ENCODE measurements around the gene MITF. TPM values are rescaled to one million over a fixed set of nuclear protein-coding genes. Genes with fewer than 3 reads are reported as not detected.

MITF gene
- total and polyA plus RNA-seq, 2 of the 4 experiments (the other 2 are of a cell fraction) = 6.5 to 16.7 TPM

DNA sequence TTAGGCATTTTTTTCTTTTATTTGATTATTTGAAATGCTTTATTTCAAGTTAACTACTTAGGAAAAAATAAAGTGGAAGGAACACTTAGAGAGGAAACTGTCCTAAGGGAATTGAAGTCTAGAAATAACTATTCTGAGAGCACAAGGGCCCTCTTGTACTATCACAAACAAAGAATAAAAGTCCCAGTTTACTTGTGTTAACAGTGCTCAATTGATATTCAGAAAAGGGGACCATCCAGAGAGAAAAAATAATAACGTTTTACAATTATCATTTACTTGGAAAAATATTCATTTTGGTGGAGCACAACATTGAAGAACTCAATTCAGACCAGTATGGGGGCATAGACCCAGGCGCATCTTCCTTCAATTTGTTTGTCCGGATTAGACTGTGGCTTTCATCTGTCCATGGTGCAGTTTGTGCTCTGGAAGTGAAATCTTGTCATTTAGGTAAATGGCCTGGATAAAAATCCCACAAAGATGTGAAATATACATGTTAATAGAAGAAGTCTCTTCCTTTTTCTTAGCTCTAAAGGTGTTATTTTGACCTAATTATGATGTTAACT, 205.7 kb downstream of the MITF start:
- DNase-seq (no peak), ATAC-seq (ENCODE audit: low read depth) (no peak)
- Histone ChIP-seq H2AK5ac (ENCODE audit: low read depth, low read length) (peak overlapping the region; percentile 64; the same call in 1 of the 2 replicates), H4K5ac (ENCODE audit: low read depth, low read length) (no peak overlapping the region), H4K91ac (ENCODE audit: insufficient read depth, low read depth, low read length) (peak overlapping the region; percentile 55), H3K9me3 (ENCODE audit: control insufficient read depth, insufficient read depth, low read length) (no peaks in the 10 kb centered on the region), H2BK15ac (ENCODE audit: low read depth, low read length) (no peak overlapping the region), H4K20me1 (ENCODE audit: insufficient read depth, low read length) (no peaks in the 10 kb centered on the region), H3K9ac (ENCODE audit: low read depth, low read length) (no peak overlapping the region), H3K27ac (ENCODE audit: insufficient read depth, low read length) (no peak overlapping the region), H3K9me1 (ENCODE audit: insufficient read depth, low read length) (peaks cover 4% of the 10 kb centered on the region), H2BK120ac (ENCODE audit: low read depth, low read length) (no peak overlapping the region), H2BK20ac (ENCODE audit: low read depth, low read length) (no peak overlapping the region; the same call in 1 of the 2 replicates), H3K4me2 (ENCODE audit: low read depth, low read length) (no peak overlapping the region), H3K27me3 (ENCODE audit: control insufficient read depth, insufficient read depth, low read length) (no peaks in the 10 kb centered on the region), H3K4me1 (ENCODE audit: control insufficient read depth, insufficient read depth, low read length) (peaks cover 10% of the 10 kb centered on the region), H2AFZ (replicated peaks; ENCODE audit: low read length, poor library complexity) (no peak overlapping the region), H3K14ac (replicated peaks; ENCODE audit: low read depth, low read length) (no peak overlapping the region), H3K23ac (ENCODE audit: low read depth, low read length) (no peak overlapping the region), H3K4ac (ENCODE audit: low read depth, low read length) (no peak overlapping the region), H2AK9ac (replicated peaks; ENCODE audit: low read depth, low read length, poor library complexity) (no peak overlapping the region), H2BK5ac (ENCODE audit: low read depth, low read length, poor library complexity, severe bottlenecking) (peak overlapping the region; percentile 14), H3K4me3 (ENCODE audit: insufficient read depth, low read depth, low read length) (no peak overlapping the region), H3K79me1 (ENCODE audit: low read depth in 1 of 2, low read length in 2 of 2) (peaks cover 0 to 12% of the 10 kb centered on the region in 2 experiments; a peak in 2 of 4 replicates), H3K36me3 (ENCODE audit: control insufficient read depth, insufficient read depth, low read length) (peaks cover 11% of the 10 kb centered on the region), H3K56ac (ENCODE audit: extremely low read depth, insufficient read depth, low read length) (no peak overlapping the region), H4K8ac (ENCODE audit: low read depth in 2 of 2, low read length in 2 of 2) (peak overlapping the region in 1 of 2 experiments; percentile 17; a peak in 1 of 4 replicates), H3K18ac (ENCODE audit: low read depth, low read length) (peak overlapping the region; percentile 50; the same call in 1 of the 2 replicates)
- no peak for TF ChIP-seq MAFK (IDR thresholded peaks at IDR 0.05; ENCODE audit: low read depth, low read length)
- TF ChIP-seq POLR2A (IDR thresholded peaks at IDR 0.05; ENCODE audit: low read depth, low read length) = no peak
- no peak for TF ChIP-seq MAZ (IDR thresholded peaks at IDR 0.05; ENCODE audit: borderline replicate concordance, low read depth, low read length)
- TF ChIP-seq, protein P1, sequence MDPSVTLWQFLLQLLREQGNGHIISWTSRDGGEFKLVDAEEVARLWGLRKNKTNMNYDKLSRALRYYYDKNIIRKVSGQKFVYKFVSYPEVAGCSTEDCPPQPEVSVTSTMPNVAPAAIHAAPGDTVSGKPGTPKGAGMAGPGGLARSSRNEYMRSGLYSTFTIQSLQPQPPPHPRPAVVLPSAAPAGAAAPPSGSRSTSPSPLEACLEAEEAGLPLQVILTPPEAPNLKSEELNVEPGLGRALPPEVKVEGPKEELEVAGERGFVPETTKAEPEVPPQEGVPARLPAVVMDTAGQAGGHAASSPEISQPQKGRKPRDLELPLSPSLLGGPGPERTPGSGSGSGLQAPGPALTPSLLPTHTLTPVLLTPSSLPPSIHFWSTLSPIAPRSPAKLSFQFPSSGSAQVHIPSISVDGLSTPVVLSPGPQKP (IDR thresholded peaks at IDR 0.05; ENCODE audit: borderline replicate concordance, low read depth, low read length) = no peak
- no peak for TF ChIP-seq RFX5 (IDR thresholded peaks at IDR 0.05; ENCODE audit: low read depth, low read length)
- WGBS, 2 experiments (ENCODE audit: extremely low coverage in 2 of 2, insufficient read length in 1 of 2) = no CpG with 5 or more reads among the region's 3 CpGs
- in situ Hi-C loops (cut with MboI; ENCODE audit: low sequenced_read_pairs) (loop anchor here (5.0 to 10.0 kb wide), 2 partner anchors 140 to 253 kb away; no protein-coding TSS in a partner anchor), dilution Hi-C loops (cut with HindIII; ENCODE audit: low sequenced_read_pairs, unreplicated experiment) (loop anchor here (25.0 kb wide), 1 partner anchor 258 kb away; no protein-coding TSS in a partner anchor), intact Hi-C loops (cut with micrococcal nuclease) (loop anchor here (5.0 to 10.0 kb wide), 3 partner anchors 78 to 860 kb away; partner anchors contain the start of genes ARL6IP5 and UBA3)
- BruUV-seq (replicated peaks) = no TSS peak
- ChIA-PET CTCF (no interaction called here), POLR2A (ENCODE audit: unreplicated experiment) (no interaction called here)

Data from IMR-90 (cell line).